Mammary epithelial cell (primary cell): Measurements from ENCODE around the gene NXN.

Experiments
- CTCF ChIP-seq, 2 donors: IDR thresholded peaks in 1 of 2; conservative IDR thresholded peaks in 1 of 2; 2 replicates each; pipeline ENCODE4 v1.5.1; 2011 to 2012; ENCODE audit warnings: inconsistent platforms in 2 of 2, low read length in 2 of 2, mild to moderate bottlenecking in 2 of 2, control low read depth in 1 of 2, low read depth in 1 of 2; ENCODE audit not compliant: insufficient read depth in 1 of 2; ENCODE audit errors: extremely low read depth in 1 of 2
- EZH2 ChIP-seq: IDR thresholded peaks from 2 replicates; pipeline ENCODE4 v1.6.1; 2012; ENCODE audit warnings: low read length, inconsistent platforms, borderline replicate concordance

DNA sequence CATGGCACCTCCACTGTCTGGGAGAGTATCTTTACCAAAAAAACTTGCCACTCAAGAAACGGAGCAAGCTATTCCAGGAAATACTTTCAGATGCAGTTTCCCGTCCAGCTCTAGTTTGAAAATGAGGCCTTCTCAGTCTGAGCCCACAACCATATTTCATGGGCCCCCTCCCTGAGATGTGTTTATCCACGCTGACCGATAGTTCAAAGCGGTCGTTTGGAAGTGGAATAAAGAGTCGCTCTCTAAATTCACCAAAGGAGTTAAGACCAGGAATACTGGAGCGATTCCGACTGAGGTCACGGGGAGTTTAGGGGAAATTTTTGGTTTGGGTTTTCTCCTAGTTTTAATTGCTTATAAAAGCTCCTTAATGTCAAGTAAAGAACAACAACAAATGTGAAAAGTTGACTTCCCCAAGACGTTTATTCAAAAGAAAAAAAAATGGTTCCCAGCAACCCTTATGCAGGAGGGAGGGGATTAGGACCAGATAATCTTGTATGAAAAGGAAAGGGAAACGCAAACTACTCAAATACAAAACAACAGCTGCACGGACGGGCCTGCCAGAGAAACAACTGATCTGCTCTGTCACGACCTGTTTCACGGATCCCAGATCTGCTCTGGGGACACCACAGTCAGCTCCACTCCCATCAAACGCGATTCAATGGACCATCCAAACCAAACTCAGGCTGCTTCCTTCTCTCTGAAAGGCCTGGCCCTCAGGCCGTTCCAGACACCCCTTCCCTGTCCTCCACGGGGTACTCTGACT, 120.3 kb downstream of the NXN start:
- no peak for TF ChIP-seq CTCF (conservative IDR thresholded peaks at IDR 0.05 in 1 of 2, IDR thresholded peaks at IDR 0.05 in 1 of 2; ENCODE audit: extremely low read depth in 1 of 2, insufficient read depth in 1 of 2, low read depth in 1 of 2, low read length in 2 of 2)
- no peak for TF ChIP-seq EZH2
